ENCODE data around the gene ST3GAL3. TPM values are rescaled to one million over a fixed set of nuclear protein-coding genes. Genes with fewer than 3 reads are reported as not detected.

The ST3GAL3 gene
- total and polyA plus RNA-seq, 2 donors (not counting 1 experiment from before 2014, with no cell fraction given), result 13.7 to 16.3 TPM

- H3K4me2 ChIP-seq (ENCODE audit: extremely low read depth, insufficient read depth, low read length), result no peak overlapping the region
- H3K27ac ChIP-seq (ENCODE audit: insufficient read depth, low read length), result no peak overlapping the region
Observed at GRCh38 chr1:43921022-43921421, 213.7 kb downstream of the ST3GAL3 start.

GRCh38 chr1:43924516-43924915 lies 217.2 kb downstream of the ST3GAL3 start:
- Histone ChIP-seq H3K4me2 (ENCODE audit: extremely low read depth, insufficient read depth, low read length) (no peak overlapping the region), H3K27me3 (ENCODE audit: control insufficient read depth, insufficient read depth, low read length) (no peaks in the 10 kb centered on the region), H4K20me1 (ENCODE audit: control insufficient read depth, extremely low read depth, insufficient read depth, low read length) (no peaks in the 10 kb centered on the region), H3K36me3 (ENCODE audit: control insufficient read depth, insufficient read depth, low read length) (peaks cover 2% of the 10 kb centered on the region), H3K9me3 (ENCODE audit: control insufficient read depth, insufficient read depth, low read depth, low read length) (no peaks in the 10 kb centered on the region), H3K27ac (ENCODE audit: insufficient read depth, low read length) (no peak overlapping the region), H3K4me3 (replicated peaks in 1 of 4; ENCODE audit: control extremely low read depth in 1 of 4, insufficient read depth in 1 of 4, low read depth in 3 of 4, low read length in 4 of 4) (no peak overlapping the region), H3K9ac (ENCODE audit: insufficient read depth, low read length) (no peak overlapping the region), H3K4me1 (ENCODE audit: control insufficient read depth, extremely low read depth, insufficient read depth, low read length) (no peaks in the 10 kb centered on the region), H2AFZ (ENCODE audit: low read length) (no peak overlapping the region), H3K79me2 (ENCODE audit: control insufficient read depth, insufficient read depth, low read length) (no peaks in the 10 kb centered on the region)
- DNase-seq (ENCODE audit: low read depth in 2 of 2), result peak in 1 of 2 donors; percentile 51
- no peak for TF ChIP-seq EZH2 (IDR thresholded peaks at IDR 0.05; ENCODE audit: low read length, missing control alignments)
- TF ChIP-seq, protein P1, sequence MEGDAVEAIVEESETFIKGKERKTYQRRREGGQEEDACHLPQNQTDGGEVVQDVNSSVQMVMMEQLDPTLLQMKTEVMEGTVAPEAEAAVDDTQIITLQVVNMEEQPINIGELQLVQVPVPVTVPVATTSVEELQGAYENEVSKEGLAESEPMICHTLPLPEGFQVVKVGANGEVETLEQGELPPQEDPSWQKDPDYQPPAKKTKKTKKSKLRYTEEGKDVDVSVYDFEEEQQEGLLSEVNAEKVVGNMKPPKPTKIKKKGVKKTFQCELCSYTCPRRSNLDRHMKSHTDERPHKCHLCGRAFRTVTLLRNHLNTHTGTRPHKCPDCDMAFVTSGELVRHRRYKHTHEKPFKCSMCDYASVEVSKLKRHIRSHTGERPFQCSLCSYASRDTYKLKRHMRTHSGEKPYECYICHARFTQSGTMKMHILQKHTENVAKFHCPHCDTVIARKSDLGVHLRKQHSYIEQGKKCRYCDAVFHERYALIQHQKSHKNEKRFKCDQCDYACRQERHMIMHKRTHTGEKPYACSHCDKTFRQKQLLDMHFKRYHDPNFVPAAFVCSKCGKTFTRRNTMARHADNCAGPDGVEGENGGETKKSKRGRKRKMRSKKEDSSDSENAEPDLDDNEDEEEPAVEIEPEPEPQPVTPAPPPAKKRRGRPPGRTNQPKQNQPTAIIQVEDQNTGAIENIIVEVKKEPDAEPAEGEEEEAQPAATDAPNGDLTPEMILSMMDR (conservative IDR thresholded peaks at IDR 0.05 in 1 of 2, IDR thresholded peaks at IDR 0.05 in 1 of 2; ENCODE audit: low read depth in 1 of 2, low read length in 2 of 2), result no peak

More at GRCh38 chr1:43921022-43921421, 213.7 kb downstream of the ST3GAL3 start:
- DNase-seq (ENCODE audit: low read depth in 2 of 2), result no peak
- Histone ChIP-seq H3K27me3 (ENCODE audit: control insufficient read depth, insufficient read depth, low read length) (no peaks in the 10 kb centered on the region), H3K36me3 (ENCODE audit: control insufficient read depth, insufficient read depth, low read length) (peaks cover 2% of the 10 kb centered on the region), H3K9ac (ENCODE audit: insufficient read depth, low read length) (no peak overlapping the region), H3K4me1 (ENCODE audit: control insufficient read depth, extremely low read depth, insufficient read depth, low read length) (no peaks in the 10 kb centered on the region), H3K9me3 (ENCODE audit: control insufficient read depth, insufficient read depth, low read depth, low read length) (no peaks in the 10 kb centered on the region), H3K4me3 (replicated peaks in 1 of 4; ENCODE audit: control extremely low read depth in 1 of 4, insufficient read depth in 1 of 4, low read depth in 3 of 4, low read length in 4 of 4) (no peak overlapping the region), H4K20me1 (ENCODE audit: control insufficient read depth, extremely low read depth, insufficient read depth, low read length) (no peaks in the 10 kb centered on the region), H3K79me2 (ENCODE audit: control insufficient read depth, insufficient read depth, low read length) (no peaks in the 10 kb centered on the region), H2AFZ (ENCODE audit: low read length) (no peak overlapping the region)
- TF ChIP-seq EZH2 (IDR thresholded peaks at IDR 0.05; ENCODE audit: low read length, missing control alignments), result no peak
- TF ChIP-seq, protein P1 (conservative IDR thresholded peaks at IDR 0.05 in 1 of 2, IDR thresholded peaks at IDR 0.05 in 1 of 2; ENCODE audit: low read depth in 1 of 2, low read length in 2 of 2), result no peak

DNA sequence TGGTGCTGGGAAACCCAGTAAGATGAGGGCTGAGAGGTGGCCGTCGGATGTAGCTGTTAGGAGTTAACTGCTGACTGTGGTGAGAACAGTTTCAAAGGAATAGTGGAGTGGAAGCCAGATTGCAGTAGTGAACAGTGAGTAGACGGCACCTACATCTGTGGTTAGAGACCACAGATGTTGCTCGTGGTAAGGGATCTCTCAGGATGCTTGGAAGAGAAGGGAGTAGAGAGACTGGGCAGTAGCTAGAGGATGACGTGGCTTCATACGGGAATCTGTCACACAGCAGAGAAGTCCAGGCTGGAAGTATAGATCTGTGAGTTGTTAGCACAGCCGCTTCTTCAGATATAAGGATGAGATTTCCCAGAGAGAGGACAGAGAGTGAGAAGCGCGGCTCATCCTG lies 218.5 kb downstream of the ST3GAL3 start:
- Histone ChIP-seq H3K4me1 (ENCODE audit: control insufficient read depth, extremely low read depth, insufficient read depth, low read length) (no peaks in the 10 kb centered on the region), H3K9me3 (ENCODE audit: control insufficient read depth, insufficient read depth, low read depth, low read length) (no peaks in the 10 kb centered on the region), H3K9ac (ENCODE audit: insufficient read depth, low read length) (no peak overlapping the region), H4K20me1 (ENCODE audit: control insufficient read depth, extremely low read depth, insufficient read depth, low read length) (no peaks in the 10 kb centered on the region), H3K27ac (ENCODE audit: insufficient read depth, low read length) (no peak overlapping the region), H3K27me3 (ENCODE audit: control insufficient read depth, insufficient read depth, low read length) (no peaks in the 10 kb centered on the region), H3K4me2 (ENCODE audit: extremely low read depth, insufficient read depth, low read length) (no peak overlapping the region), H2AFZ (ENCODE audit: low read length) (no peak overlapping the region), H3K79me2 (ENCODE audit: control insufficient read depth, insufficient read depth, low read length) (no peaks in the 10 kb centered on the region), H3K36me3 (ENCODE audit: control insufficient read depth, insufficient read depth, low read length) (peaks cover 2% of the 10 kb centered on the region), H3K4me3 (replicated peaks in 1 of 4; ENCODE audit: control extremely low read depth in 1 of 4, insufficient read depth in 1 of 4, low read depth in 3 of 4, low read length in 4 of 4) (no peak overlapping the region)
- DNase-seq (ENCODE audit: low read depth in 2 of 2), result peak in 1 of 2 donors; percentile 40
- TF ChIP-seq, protein P1 (conservative IDR thresholded peaks at IDR 0.05 in 1 of 2, IDR thresholded peaks at IDR 0.05 in 1 of 2; ENCODE audit: low read depth in 1 of 2, low read length in 2 of 2), result no peak
- TF ChIP-seq EZH2 (IDR thresholded peaks at IDR 0.05; ENCODE audit: low read length, missing control alignments), result no peak
